ENCODE results near the gene BCL3.
"Not testable (repeated sequence)": the region's sequence is repeated elsewhere in the genome, so short reads cannot be mapped to it uniquely, and the experiment has no call there.

The BCL3 gene

GRCh38 chr19:44767295-44768180 is 19.0 kb downstream of the BCL3 start:
- no peak for TF ChIP-seq CTCF (IDR thresholded peaks at IDR 0.05; ENCODE audit: control insufficient read depth, insufficient read depth, low read depth, low read length, missing control alignments)
- no peak for DNase-seq (ENCODE audit: low read depth)
- no peak overlapping the region for H3K4me3 ChIP-seq (ENCODE audit: control insufficient read depth, low read depth, low read length)

GRCh38 chr19:44770550-44771257 is 22.2 kb downstream of the BCL3 start:
- DNase-seq (ENCODE audit: low read depth): peak; percentile 63
- no peak overlapping the region for H3K4me3 ChIP-seq (ENCODE audit: control insufficient read depth, low read depth, low read length)
- TF ChIP-seq CTCF (IDR thresholded peaks at IDR 0.05; ENCODE audit: control insufficient read depth, insufficient read depth, low read depth, low read length, missing control alignments): peak; percentile 71

- DNase-seq (ENCODE audit: low read depth); H3K4me3 ChIP-seq (ENCODE audit: control insufficient read depth, low read depth, low read length): not testable (repeated sequence)
Measured at GRCh38 chr19:44772144-44772543, 23.6 kb downstream of the BCL3 start.

GRCh38 chr19:44772959-44773358 is 24.5 kb downstream of the BCL3 start:
- no peak for TF ChIP-seq CTCF (IDR thresholded peaks at IDR 0.05; ENCODE audit: control insufficient read depth, insufficient read depth, low read depth, low read length, missing control alignments)
- no peak for DNase-seq (ENCODE audit: low read depth)
- no peak overlapping the region for H3K4me3 ChIP-seq (ENCODE audit: control insufficient read depth, low read depth, low read length)

GRCh38 chr19:44775676-44776240 is 27.2 kb downstream of the BCL3 start:
- DNase-seq (ENCODE audit: low read depth): no peak
- no peak for TF ChIP-seq CTCF (IDR thresholded peaks at IDR 0.05; ENCODE audit: control insufficient read depth, insufficient read depth, low read depth, low read length, missing control alignments)
- H3K4me3 ChIP-seq (ENCODE audit: control insufficient read depth, low read depth, low read length): no peak overlapping the region

- no peak for TF ChIP-seq CTCF (IDR thresholded peaks at IDR 0.05; ENCODE audit: control insufficient read depth, insufficient read depth, low read depth, low read length, missing control alignments)
- no peak overlapping the region for H3K4me3 ChIP-seq (ENCODE audit: control insufficient read depth, low read depth, low read length)
- no peak for DNase-seq (ENCODE audit: low read depth)
Measured at GRCh38 chr19:44776402-44777096, 28.0 kb downstream of the BCL3 start.
